A549 (cell line): Measurements from ENCODE around the gene CADPS2. TPM values are rescaled to one million over a fixed set of nuclear protein-coding genes. Genes with fewer than 3 reads are reported as not detected.

ENCODE experiments used
- ATAC-seq, 2 experiments: fragments of 200-7000 bp in 1 of 2; fragments of >200 bp in 1 of 2; cut with Nextera tagmentation in 1 of 2; cut with Tn5 transposase in 1 of 2; 3 replicates each; pipeline versions ENCODE4 v1.8.0 to v1.9.1; 2018 to 2020; ENCODE audit warnings: mild to moderate bottlenecking in 1 of 2, moderate library complexity in 1 of 2
- CTCF ChIA-PET: fragments of 300-600 bp; sonication (Branson Sonifier 250); formaldehyde crosslinking; extraction: SDS; loops from one replicate; lab custom pipeline; 2021; ENCODE audit warnings: antibody characterized with exemption, inconsistent platforms; lab: Yijun Ruan, JAX
- POLR2A ChIA-PET: fragments of 350-600 bp; formaldehyde crosslinking; extraction: SDS; loops from one replicate; lab custom pipeline; 2021; ENCODE audit warnings: antibody characterized with exemption, inconsistent platforms; lab: Yijun Ruan, JAX
- DNase-seq, 2 experiments: peaks; one replicate each; pipeline versions ENCODE4 v3.0.0 to v3.0.0-alpha.2; 2011 to 2016; ENCODE audit warnings: low read depth in 1 of 2, low spot score in 1 of 2
- FAIRE-seq: peaks from 2 replicates; lab custom pipeline; 2011; peaks lifted over from hg19 to GRCh38; lab: Jason Lieb, UNC
- H3K27ac ChIP-seq, 2 experiments: fragments of >200 bp; sonication (Bioruptor Twin); formaldehyde crosslinking; 3 replicates each; pipeline ENCODE4 v1.5.1; 2016 to 2017
- H3K4me1 ChIP-seq: fragments of >200 bp; sonication (Bioruptor Twin); formaldehyde crosslinking; 3 replicates; pipeline ENCODE4 v1.6.1; 2016
- H3K4me2 ChIP-seq: fragments of >200 bp; sonication (Bioruptor Twin); formaldehyde crosslinking; 3 replicates; pipeline ENCODE4 v1.6.1; 2016
- H3K4me3 ChIP-seq: fragments of >200 bp; sonication (Bioruptor Twin); formaldehyde crosslinking; 3 replicates; pipeline ENCODE4 v1.5.1; 2016
- H3K9me3 ChIP-seq: fragments of >200 bp; sonication (Bioruptor Twin); formaldehyde crosslinking; 3 replicates; pipeline ENCODE4 v1.6.1; 2016
- BHLHE40 ChIP-seq: IDR thresholded peaks from 2 replicates; pipeline ENCODE4 v1.6.1; 2012; ENCODE audit warnings: low read depth, low read length, inconsistent platforms
- CBX2 ChIP-seq: fragments of 200-600 bp; sonication (generic); IDR thresholded peaks from 2 replicates; pipeline ENCODE4 v1.6.1; 2016; ENCODE audit warnings: low read depth, mild to moderate bottlenecking, borderline replicate concordance
- CEBPB ChIP-seq, 2 experiments: fragments of >200 bp in 1 of 2; sonication (Bioruptor Twin) in 1 of 2; formaldehyde crosslinking in 1 of 2; IDR thresholded peaks; 2 replicates each; pipeline ENCODE4 v1.6.1; 2012 to 2016
- CHD4 ChIP-seq: fragments of 200-600 bp; sonication (generic); IDR thresholded peaks from 2 replicates; pipeline ENCODE4 v1.6.1; 2016; ENCODE audit warnings: antibody characterized with exemption, mild to moderate bottlenecking, borderline replicate concordance
- CTCF ChIP-seq: fragments of >200 bp; sonication (Bioruptor Twin); formaldehyde crosslinking; IDR thresholded peaks from 3 replicates; pipeline ENCODE4 v1.5.1; 2016
- EHMT2 ChIP-seq: fragments of 200-600 bp; sonication (generic); IDR thresholded peaks from 2 replicates; pipeline ENCODE4 v1.6.1; 2016; ENCODE audit warnings: antibody characterized with exemption, low read depth, mild to moderate bottlenecking, moderate library complexity
- ESRRA ChIP-seq: fragments of 150-350 bp; IDR thresholded peaks from 2 replicates; pipeline ENCODE4 v1.6.1; 2014; ENCODE audit warnings: mild to moderate bottlenecking, low read length, borderline replicate concordance
- FOSB ChIP-seq: fragments of 250-450 bp; sonication (Bioruptor Pico); IDR thresholded peaks from 2 replicates; pipeline ENCODE4 v1.5.0; 2020; ENCODE audit warnings: mild to moderate bottlenecking, moderate library complexity
- FOXS1 ChIP-seq: fragments of 250-450 bp; sonication (Bioruptor Pico); IDR thresholded peaks from 2 replicates; pipeline ENCODE4 v1.5.0; 2020; ENCODE audit warnings: mild to moderate bottlenecking, moderate library complexity
- HOXB13 ChIP-seq: fragments of 250-450 bp; sonication (Bioruptor Pico); IDR thresholded peaks from 2 replicates; pipeline ENCODE4 v1.5.0; 2020; ENCODE audit warnings: low read depth, mild to moderate bottlenecking, moderate library complexity
- HOXB5 ChIP-seq: fragments of 250-450 bp; sonication (Bioruptor Pico); IDR thresholded peaks from 2 replicates; pipeline ENCODE4 v1.5.0; 2020; ENCODE audit warnings: mild to moderate bottlenecking, moderate library complexity
- JUN ChIP-seq, 2 experiments: fragments of >200 bp; sonication (Bioruptor Twin); formaldehyde crosslinking; IDR thresholded peaks; 2 replicates in 1 of 2; 3 replicates in 1 of 2; pipeline ENCODE4 v1.6.1; 2016 to 2017
- KDM5A ChIP-seq: fragments of 200-600 bp; sonication (generic); IDR thresholded peaks from 2 replicates; pipeline ENCODE4 v1.6.1; 2016; ENCODE audit warnings: antibody characterized with exemption, mild to moderate bottlenecking
- MYC ChIP-seq: IDR thresholded peaks from 2 replicates; pipeline ENCODE4 v1.6.1; 2012; ENCODE audit warnings: mild to moderate bottlenecking, inconsistent platforms, low read length, improper control_type of control experiment, borderline replicate concordance
- NFE2L2 ChIP-seq: fragments of 150-350 bp; conservative IDR thresholded peaks from 2 replicates; pipeline ENCODE4 v1.6.1; 2014; ENCODE audit warnings: low read length
- POLR2A ChIP-seq: IDR thresholded peaks from 2 replicates; pipeline ENCODE4 v1.6.1; 2012; ENCODE audit warnings: mild to moderate bottlenecking, low read length
- POLR2AphosphoS2 ChIP-seq: conservative IDR thresholded peaks from 2 replicates; pipeline ENCODE4 v1.6.1; 2012; ENCODE audit warnings: low read length, improper control_type of control experiment, inconsistent platforms
- RAD21 ChIP-seq, 2 experiments: fragments of >200 bp in 1 of 2; sonication (Bioruptor Twin) in 1 of 2; formaldehyde crosslinking in 1 of 2; IDR thresholded peaks in 1 of 2; conservative IDR thresholded peaks in 1 of 2; 2 replicates in 1 of 2; 3 replicates in 1 of 2; pipeline ENCODE4 v1.6.1; 2012 to 2018; ENCODE audit warnings: inconsistent platforms in 1 of 2
- RARB ChIP-seq: fragments of 250-450 bp; sonication (Bioruptor Pico); IDR thresholded peaks from 2 replicates; pipeline ENCODE4 v1.8.0; 2021; ENCODE audit warnings: mild to moderate bottlenecking, moderate library complexity
- REST ChIP-seq: fragments of 200-600 bp; sonication (generic); IDR thresholded peaks from 2 replicates; pipeline ENCODE4 v1.6.1; 2016; ENCODE audit warnings: antibody characterized with exemption, mild to moderate bottlenecking, moderate library complexity
- RNF2 ChIP-seq: fragments of 200-600 bp; sonication (generic); IDR thresholded peaks from 2 replicates; pipeline ENCODE4 v1.6.1; 2016; ENCODE audit warnings: low read depth, mild to moderate bottlenecking, antibody characterized with exemption, moderate library complexity, borderline replicate concordance
- SMC3 ChIP-seq: fragments of >200 bp; sonication (Bioruptor Twin); formaldehyde crosslinking; IDR thresholded peaks from 3 replicates; pipeline ENCODE4 v1.6.1; 2018; ENCODE audit warnings: inconsistent platforms
- SREBF2 ChIP-seq: fragments of 450-650 bp; IDR thresholded peaks from 2 replicates; pipeline ENCODE4 v1.6.1; 2014; ENCODE audit warnings: mild to moderate bottlenecking, moderate library complexity
- TP53 ChIP-seq: fragments of 250-450 bp; sonication (Bioruptor Pico); IDR thresholded peaks from 2 replicates; pipeline ENCODE4 v1.5.0; 2021; ENCODE audit warnings: mild to moderate bottlenecking, moderate library complexity
- ZFP36 ChIP-seq: fragments of 450-650 bp; IDR thresholded peaks from 2 replicates; pipeline ENCODE4 v1.6.1; 2014; ENCODE audit warnings: borderline replicate concordance; ENCODE audit not compliant: partially characterized antibody
- ZSCAN20 ChIP-seq: fragments of 250-450 bp; sonication (Bioruptor Pico); IDR thresholded peaks from 2 replicates; pipeline ENCODE4 v1.8.0; 2022; ENCODE audit warnings: mild to moderate bottlenecking, moderate library complexity
- WGBS: methylation state at CpG from one replicate; pipeline ENCODE4 v1.1.6; 2017; ENCODE audit errors: missing lambda C conversion rate; 5-methylcytosine and 5-hydroxymethylcytosine counted together
- polyA plus RNA-seq, 4 experiments: library from polyadenylated mRNA; depleted of rRNA in 3 of 4; stranded (reverse); fragments of >200 nt; fragmentation: RNase III in 1 of 4; extraction: RNeasy Plus Mini Kit Qiagen cat#74134 plus additional on column Dnase treatment in 1 of 4; gene quantifications; 2 replicates in 3 of 4; 3 replicates in 1 of 4; pipeline ENCODE4 v1.2.3, GENCODE V29; 2011 to 2017
- TF ChIP-seq, protein P1 (sequence below): fragments of >200 bp; sonication (Bioruptor Twin); formaldehyde crosslinking; IDR thresholded peaks from 3 replicates; pipeline ENCODE4 v1.6.1; 2016
- TF ChIP-seq, protein P2 (sequence below): IDR thresholded peaks from 2 replicates; pipeline ENCODE4 v1.6.1; 2012; ENCODE audit warnings: low read depth, borderline replicate concordance

The CADPS2 gene
- polyA plus RNA-seq, 2 of the 4 experiments (the other 2 are of a cell fraction), result 0.04 to 0.10 TPM

- FAIRE-seq (no peak), ATAC-seq (no peak)
- ChIA-PET POLR2A (no interaction called here), CTCF (interaction anchor here (0.7 to 0.9 kb wide), 2 partner anchors 66 to 350 kb away, joined by 3 read pairs; no protein-coding TSS in a partner anchor)
- Histone ChIP-seq H3K4me3 (no peak overlapping the region), H3K4me1 (no peaks in the 10 kb centered on the region), H3K4me2 (no peak overlapping the region), H3K27ac (no peak overlapping the region)
- 4% methylated on average over 2 of the region's 2 CpGs for WGBS
- TF ChIP-seq SREBF2, result no peak
- TF ChIP-seq, protein P1, sequence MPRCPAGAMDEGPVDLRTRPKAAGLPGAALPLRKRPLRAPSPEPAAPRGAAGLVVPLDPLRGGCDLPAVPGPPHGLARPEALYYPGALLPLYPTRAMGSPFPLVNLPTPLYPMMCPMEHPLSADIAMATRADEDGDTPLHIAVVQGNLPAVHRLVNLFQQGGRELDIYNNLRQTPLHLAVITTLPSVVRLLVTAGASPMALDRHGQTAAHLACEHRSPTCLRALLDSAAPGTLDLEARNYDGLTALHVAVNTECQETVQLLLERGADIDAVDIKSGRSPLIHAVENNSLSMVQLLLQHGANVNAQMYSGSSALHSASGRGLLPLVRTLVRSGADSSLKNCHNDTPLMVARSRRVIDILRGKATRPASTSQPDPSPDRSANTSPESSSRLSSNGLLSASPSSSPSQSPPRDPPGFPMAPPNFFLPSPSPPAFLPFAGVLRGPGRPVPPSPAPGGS, result no peak
- peak; percentile 36; the same call in 2 of the 3 replicates for TF ChIP-seq CTCF
- no peak for TF ChIP-seq ESRRA
- 0 out of 3 replicates have a peak, but pooled peaks have one; percentile 13 for TF ChIP-seq SMC3
- TF ChIP-seq RAD21 (conservative IDR thresholded peaks at IDR 0.05 in 1 of 2, IDR thresholded peaks at IDR 0.05 in 1 of 2), result peak; percentile 34 to 39; a peak in 4 of 5 replicates
- no peak for TF ChIP-seq ZSCAN20 (CRISPR knock-in tag)
- no peak for TF ChIP-seq KDM5A
- TF ChIP-seq ZFP36, result no peak
- no peak for TF ChIP-seq FOSB (CRISPR knock-in tag)
- no peak for TF ChIP-seq CBX2
- TF ChIP-seq RARB (CRISPR knock-in tag), result no peak
- TF ChIP-seq, all 56 proteins: peak for 3
- peak in 1 of 2 experiments; percentile 9 for DNase-seq
- no peaks in the 10 kb centered on the region for H3K9me3 ChIP-seq
Observed at GRCh38 chr7:122803323-122803722, 82.9 kb downstream of the CADPS2 start.

DNA sequence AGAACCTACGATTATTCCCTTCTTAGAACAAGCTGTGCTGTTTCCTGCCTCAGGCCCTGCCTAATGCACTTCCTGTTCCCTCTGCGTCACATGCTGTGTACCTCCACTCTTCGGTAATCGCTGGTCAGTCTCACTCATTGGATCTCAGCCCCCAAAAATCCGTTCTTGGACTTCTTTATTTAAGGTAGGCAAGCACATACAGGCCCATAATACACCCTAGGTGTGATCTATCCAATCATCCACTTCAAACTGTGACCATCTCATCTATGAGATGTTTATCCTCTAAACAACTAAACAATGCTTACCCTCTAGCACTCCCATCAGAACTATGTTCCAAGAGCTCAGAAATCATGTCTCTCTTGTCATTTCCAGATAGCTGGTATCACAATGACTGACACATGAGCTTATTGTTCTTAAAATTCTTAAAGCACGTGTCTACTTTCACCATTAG lies 83.9 kb downstream of the CADPS2 start:
- CTCF ChIA-PET, result no interaction called here

More for the DNA sequence above, 83.9 kb downstream of the CADPS2 start:
- FAIRE-seq (no peak), DNase-seq (no peak), ATAC-seq (no peak)
- H3K4me2 ChIP-seq, result no peak overlapping the region
- no peak for TF ChIP-seq SMC3
- no peak for TF ChIP-seq BHLHE40
- no peak for TF ChIP-seq NFE2L2
- TF ChIP-seq, protein P2, sequence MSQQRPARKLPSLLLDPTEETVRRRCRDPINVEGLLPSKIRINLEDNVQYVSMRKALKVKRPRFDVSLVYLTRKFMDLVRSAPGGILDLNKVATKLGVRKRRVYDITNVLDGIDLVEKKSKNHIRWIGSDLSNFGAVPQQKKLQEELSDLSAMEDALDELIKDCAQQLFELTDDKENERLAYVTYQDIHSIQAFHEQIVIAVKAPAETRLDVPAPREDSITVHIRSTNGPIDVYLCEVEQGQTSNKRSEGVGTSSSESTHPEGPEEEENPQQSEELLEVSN, result no peak
- no peak for TF ChIP-seq POLR2A
- TF ChIP-seq CTCF, result no peak
- no peak for TF ChIP-seq JUN (IDR thresholded peaks at IDR 0.05)
- no peak for TF ChIP-seq RNF2
- TF ChIP-seq FOSB (CRISPR knock-in tag), result no peak
- no peak for TF ChIP-seq HOXB13 (CRISPR knock-in tag)
- TF ChIP-seq CEBPB (IDR thresholded peaks at IDR 0.05), result no peak
- no peak for TF ChIP-seq TP53
- no peak for TF ChIP-seq HOXB5 (CRISPR knock-in tag)
- no peak for TF ChIP-seq POLR2AphosphoS2
- TF ChIP-seq MYC, result no peak
- TF ChIP-seq FOXS1, result no peak
- TF ChIP-seq EHMT2, result no peak
- no peak for TF ChIP-seq CHD4
- no peak for TF ChIP-seq REST
- TF ChIP-seq ZFP36, result no peak
- WGBS, result 18% methylated on average over 6 of the region's 6 CpGs
- POLR2A ChIA-PET, result no interaction called here
- no peak overlapping the region for H3K4me3 ChIP-seq
- no peaks in the 10 kb centered on the region for H3K4me1 ChIP-seq
- H3K9me3 ChIP-seq, result no peaks in the 10 kb centered on the region
- no peak overlapping the region for H3K27ac ChIP-seq
